ENCODE results near the gene CCDC88B.

DNA sequence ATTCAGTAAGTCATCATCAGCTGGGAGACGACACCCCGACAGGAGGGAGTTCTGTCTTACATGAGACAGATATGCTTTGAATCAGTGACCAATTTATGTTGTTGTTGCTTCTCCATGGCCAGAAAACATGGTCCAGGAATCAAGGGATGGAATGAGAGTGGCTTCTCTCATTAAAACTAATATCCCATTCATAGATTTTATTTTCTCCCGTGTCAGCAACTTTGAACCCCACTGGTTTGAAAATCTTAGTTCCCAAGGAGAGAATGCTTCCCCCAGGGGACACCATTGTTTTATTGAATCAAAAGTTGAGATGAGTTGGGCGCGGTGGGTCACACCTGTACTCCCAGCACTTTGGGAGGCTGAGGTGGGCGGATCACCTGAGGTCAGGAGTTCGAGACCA lies 61.8 kb downstream of the CCDC88B start:
- TF ChIP-seq, protein P1, sequence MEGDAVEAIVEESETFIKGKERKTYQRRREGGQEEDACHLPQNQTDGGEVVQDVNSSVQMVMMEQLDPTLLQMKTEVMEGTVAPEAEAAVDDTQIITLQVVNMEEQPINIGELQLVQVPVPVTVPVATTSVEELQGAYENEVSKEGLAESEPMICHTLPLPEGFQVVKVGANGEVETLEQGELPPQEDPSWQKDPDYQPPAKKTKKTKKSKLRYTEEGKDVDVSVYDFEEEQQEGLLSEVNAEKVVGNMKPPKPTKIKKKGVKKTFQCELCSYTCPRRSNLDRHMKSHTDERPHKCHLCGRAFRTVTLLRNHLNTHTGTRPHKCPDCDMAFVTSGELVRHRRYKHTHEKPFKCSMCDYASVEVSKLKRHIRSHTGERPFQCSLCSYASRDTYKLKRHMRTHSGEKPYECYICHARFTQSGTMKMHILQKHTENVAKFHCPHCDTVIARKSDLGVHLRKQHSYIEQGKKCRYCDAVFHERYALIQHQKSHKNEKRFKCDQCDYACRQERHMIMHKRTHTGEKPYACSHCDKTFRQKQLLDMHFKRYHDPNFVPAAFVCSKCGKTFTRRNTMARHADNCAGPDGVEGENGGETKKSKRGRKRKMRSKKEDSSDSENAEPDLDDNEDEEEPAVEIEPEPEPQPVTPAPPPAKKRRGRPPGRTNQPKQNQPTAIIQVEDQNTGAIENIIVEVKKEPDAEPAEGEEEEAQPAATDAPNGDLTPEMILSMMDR (conservative IDR thresholded peaks at IDR 0.05; ENCODE audit: low read length) = no peak
- TF ChIP-seq EZH2phosphoT487 (IDR thresholded peaks at IDR 0.05; ENCODE audit: borderline replicate concordance) = no peak
